ENCODE data around the gene EGLN1.

Gene EGLN1

DNA sequence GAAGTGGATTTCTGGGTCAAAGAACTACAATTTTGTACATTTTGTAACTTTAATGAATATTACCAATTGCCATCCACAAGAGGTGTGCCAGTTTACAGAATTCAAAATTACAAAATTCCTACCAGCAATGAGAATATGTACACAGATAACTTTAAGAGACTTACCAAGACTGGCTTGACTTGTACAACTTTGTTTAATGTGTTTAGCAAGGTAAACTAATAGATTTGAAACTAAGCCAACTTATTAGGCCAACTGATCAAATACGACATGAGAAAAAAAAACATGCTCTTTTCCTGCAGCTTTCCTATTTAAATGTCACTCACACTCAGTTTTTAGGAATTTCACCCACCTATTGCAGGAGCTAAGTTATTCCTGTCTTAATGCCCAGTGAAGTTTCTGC, 95.8 kb downstream of the EGLN1 start:
- DNase-seq (ENCODE audit: low read depth) = no peak

GRCh38 chr1:231324660-231325059, 97.4 kb downstream of the EGLN1 start:
- no peak for DNase-seq (ENCODE audit: low read depth)

DNA sequence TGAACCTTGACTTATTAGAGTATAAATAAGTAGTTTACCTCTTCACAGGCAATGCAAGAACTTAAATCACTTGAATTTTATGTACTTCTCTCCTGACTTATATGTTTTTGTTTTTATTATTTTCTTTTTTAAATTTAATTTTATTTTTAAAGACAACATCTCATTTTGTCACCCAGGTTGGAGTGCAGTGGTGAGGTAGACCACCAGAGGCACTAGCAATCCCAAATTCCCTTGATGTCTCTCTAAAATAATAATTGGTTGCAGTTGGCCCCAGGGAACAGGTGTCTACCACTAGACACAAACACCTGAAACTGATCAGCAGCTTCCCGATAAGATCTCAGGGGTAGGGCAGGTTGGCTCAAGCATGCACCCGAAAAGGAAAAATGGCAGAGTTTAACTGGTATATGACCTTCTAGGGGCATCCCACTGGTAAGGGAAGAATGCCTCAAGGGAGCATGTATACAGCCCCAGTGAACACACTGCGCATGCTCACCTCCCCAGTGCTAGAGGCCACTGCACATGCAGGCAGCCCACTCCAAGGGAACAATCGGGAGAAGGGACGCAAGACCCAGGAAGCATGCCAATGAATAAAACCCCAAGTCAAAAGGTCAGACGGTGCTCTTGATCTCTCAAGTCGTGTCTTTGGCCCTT, 99.1 kb downstream of the EGLN1 start:
- no peak for DNase-seq (ENCODE audit: low read depth)

- DNase-seq (ENCODE audit: low read depth) = no peak
Observed at GRCh38 chr1:231319080-231319479, 103.0 kb downstream of the EGLN1 start.

- DNase-seq (ENCODE audit: low read depth) = no peak
Observed at GRCh38 chr1:231318568-231318967, 103.5 kb downstream of the EGLN1 start.

DNA sequence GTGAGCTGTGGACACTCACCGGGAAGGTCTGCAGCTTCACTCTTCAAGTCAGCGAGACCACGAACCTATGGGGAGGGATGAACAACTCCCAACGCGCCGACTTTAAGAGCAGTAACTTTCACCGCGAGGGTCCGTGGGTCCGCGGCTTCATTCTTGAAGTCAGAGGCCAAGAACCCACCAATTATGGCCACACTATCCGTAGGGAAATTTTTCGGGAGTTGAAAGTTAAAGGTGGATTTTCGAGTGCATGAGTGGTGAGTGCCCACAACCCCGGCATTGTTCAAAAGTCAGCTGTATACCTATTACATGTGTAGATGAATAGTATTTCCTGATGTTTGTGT, 104.1 kb downstream of the EGLN1 start:
- no peak for DNase-seq (ENCODE audit: low read depth)

DNA sequence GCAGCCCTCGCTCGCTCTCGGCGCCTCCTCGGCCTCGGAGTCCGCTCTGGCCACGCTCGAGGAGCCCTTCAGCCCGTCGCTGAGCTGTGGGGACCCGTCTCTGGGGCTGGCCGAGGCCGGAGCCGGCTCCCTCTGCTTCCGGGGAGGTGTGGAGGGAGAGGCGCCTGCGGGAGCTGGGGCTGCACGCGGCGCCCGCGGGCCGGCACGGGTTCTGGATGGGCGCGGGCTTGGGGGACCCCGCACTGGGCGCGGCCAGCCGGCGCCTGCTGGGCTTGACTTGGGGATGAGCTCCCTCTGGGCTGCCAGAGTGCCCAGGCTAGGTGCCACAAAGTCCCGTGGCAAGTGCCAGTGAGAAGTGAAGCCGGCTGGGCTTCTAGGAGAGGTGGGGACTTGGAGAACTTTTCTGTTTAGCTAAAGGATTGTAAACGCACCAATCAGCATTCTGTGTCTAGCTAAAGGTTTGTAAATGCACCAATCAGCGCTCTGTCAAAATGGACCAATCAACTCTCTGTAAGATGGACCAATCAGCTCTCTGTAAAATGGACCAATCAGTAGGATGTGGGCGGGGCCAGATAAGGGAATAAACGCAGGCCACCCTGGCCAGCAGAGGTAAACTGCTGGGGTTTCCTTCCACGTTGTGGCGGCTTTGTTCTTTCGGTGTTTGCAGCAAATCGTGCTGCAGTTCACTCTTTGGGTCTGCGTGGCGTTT, 104.6 kb downstream of the EGLN1 start:
- no peak for DNase-seq (ENCODE audit: low read depth)

- DNase-seq (ENCODE audit: low read depth) = no peak
Observed at GRCh38 chr1:231315887-231316286, 106.2 kb downstream of the EGLN1 start.

Data from CMK (cell line).